ENCODE data around the gene TTLL8.

The TTLL8 gene

DNA sequence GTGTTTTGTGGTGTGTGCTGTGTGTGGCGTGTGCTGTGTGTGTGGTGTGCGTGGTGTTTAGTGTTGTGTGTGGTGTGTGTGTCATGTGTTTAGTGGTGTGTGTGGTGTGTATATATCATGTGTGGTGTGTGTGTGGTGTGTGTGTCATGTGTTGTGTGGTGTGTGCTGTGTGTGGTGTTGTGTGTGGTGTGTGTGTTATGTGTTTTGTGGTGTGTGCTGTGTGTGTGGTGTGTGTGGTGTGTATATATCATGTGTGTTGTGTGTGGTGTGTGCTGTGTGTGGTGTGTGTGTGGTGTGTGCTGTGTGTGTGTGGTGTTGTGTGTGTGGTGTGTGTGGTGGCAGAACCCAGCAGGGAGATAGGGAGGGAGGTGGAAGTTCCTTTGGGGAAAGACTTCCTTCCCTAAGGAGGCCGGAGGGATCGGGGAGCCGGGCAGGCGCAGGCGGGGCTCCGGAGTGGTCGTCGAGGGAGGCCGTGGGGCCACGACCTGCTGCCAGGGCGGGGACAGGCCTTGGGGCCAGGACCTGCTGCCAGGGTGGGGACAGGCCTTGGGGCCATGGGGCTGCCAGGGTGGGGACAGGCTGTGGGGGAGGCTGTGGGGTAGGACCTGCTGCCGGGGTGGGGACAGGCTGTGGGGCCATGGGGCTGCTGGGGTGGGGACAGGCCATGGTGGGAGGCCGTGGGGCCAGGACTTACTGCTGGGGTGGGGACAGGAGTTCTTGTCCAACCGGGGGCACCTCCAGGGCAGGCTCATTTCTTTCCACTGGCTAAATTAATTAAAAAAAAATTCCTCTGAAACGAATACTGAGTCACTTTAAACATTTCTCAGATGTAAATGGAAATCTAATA lies 82.3 kb downstream of the TTLL8 start:
- 58 to 72% methylated on average over 4 to 12 of the region's 17 CpGs for WGBS, 2 experiments (ENCODE audit: insufficient coverage in 2 of 2)
- Histone ChIP-seq H3K4me3 (ENCODE audit: extremely low read depth, insufficient read depth, low read length, poor library complexity, severe bottlenecking) (no peak overlapping the region), H3K4me1 (ENCODE audit: control insufficient read depth, insufficient read depth, low read length, poor library complexity, severe bottlenecking) (no peaks in the 10 kb centered on the region), H3K9me3 (ENCODE audit: control insufficient read depth, low read length) (peaks cover 11% of the 10 kb centered on the region), H3K36me3 (ENCODE audit: control insufficient read depth, insufficient read depth, low read length) (no peaks in the 10 kb centered on the region), H3K27ac (ENCODE audit: low read depth, low read length, severe bottlenecking) (no peak overlapping the region)

DNA sequence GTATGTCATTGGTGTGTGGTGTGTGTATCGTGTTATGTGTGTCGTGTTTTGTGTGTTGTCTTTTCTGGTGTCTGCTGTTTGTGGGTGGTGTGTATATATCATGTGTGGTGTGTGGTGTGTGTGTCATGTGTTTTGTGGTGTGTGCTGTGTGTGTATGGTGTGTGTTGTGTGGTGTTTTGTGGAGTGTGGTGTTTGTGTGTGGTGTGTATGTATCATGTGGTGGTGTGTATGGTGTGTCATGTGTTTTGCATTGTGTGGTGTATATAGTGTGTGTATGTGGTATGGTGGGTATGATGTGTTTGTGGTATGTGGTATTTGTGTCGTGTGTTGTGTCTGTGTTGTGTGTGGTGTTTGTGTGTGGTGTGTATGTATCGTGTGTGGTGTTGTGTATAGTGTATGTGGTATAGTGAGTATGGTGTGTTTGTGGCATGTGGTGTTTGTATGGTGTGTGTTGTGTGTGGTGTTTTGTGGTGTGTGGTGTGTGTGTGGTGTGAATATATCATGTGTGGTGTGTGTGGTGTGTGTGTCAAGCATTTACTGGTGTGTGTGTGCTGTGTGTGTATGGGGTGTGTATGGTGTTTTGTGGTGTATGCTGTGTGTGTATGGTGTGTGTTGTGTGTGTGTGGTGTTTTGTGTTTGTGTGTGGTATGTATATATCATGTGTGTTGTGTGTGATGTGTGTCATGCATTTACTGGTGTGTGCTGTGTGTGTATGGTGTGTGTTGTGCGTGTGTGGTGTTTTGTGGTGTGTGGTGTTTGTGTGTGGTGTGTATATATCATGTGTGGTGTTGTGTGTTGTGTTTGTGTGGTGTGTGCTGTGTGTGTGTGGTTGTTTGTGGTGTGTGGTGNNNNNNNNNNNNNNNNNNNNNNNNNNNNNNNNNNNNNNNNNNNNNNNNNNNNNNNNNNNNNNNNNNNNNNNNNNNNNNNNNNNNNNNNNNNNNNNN lies 84.8 kb downstream of the TTLL8 start:
- Histone ChIP-seq H3K4me3 (ENCODE audit: extremely low read depth, insufficient read depth, low read length, poor library complexity, severe bottlenecking) (no peak overlapping the region), H3K36me3 (ENCODE audit: control insufficient read depth, insufficient read depth, low read length) (no peaks in the 10 kb centered on the region), H3K27ac (ENCODE audit: low read depth, low read length, severe bottlenecking) (no peak overlapping the region), H3K9me3 (ENCODE audit: control insufficient read depth, low read length) (no peaks in the 10 kb centered on the region), H3K4me1 (ENCODE audit: control insufficient read depth, insufficient read depth, low read length, poor library complexity, severe bottlenecking) (peaks cover 5% of the 10 kb centered on the region)
- 82 to 88% methylated on average over 5 of the region's 5 CpGs for WGBS, 2 experiments (ENCODE audit: insufficient coverage in 2 of 2)

DNA sequence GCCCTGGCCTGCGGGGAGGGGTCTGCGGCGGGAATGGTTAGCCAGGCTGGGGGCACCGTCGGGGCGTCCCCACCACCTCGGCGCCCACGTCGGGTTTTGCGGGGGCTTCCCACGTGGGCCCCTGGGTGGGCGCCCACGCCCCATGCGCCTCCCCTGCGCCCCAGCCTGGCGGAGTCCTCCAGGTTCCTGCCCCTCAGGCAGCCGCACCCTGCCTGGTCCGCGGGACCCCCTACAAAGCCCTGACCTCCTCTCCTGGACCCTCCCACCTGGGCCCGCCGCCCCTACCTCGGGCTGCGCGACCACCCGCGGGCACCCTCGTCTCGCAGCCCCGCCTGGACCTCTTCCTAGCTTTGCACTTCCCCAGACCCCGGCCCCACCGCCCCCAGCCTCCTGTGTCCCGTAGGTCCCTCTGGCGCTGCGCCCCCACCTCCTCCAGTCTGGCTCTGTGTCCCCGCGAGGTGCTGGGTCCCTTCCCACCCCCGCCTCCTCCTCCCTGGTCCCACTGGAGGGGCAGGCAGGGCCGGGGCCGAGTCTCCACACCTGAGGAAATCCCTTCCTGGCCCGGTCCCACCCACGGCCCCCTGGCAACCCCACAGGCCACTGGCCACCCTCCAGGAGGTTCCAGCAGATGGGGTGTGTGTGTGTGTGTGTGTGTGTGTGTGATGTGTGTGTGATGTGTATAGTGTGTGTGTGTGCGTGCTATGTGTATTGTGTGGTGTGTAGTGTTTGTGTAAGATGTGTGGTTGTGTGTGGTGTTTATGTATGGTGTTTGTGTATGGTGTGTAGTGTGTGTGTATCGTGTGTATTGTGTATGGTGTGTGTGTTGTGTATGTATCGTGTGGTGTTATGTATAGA lies 85.7 kb downstream of the TTLL8 start:
- Histone ChIP-seq H3K9me3 (ENCODE audit: control insufficient read depth, low read length) (no peaks in the 10 kb centered on the region), H3K27ac (ENCODE audit: low read depth, low read length, severe bottlenecking) (no peak overlapping the region), H3K36me3 (ENCODE audit: control insufficient read depth, insufficient read depth, low read length) (no peaks in the 10 kb centered on the region), H3K4me3 (ENCODE audit: extremely low read depth, insufficient read depth, low read length, poor library complexity, severe bottlenecking) (no peak overlapping the region), H3K4me1 (ENCODE audit: control insufficient read depth, insufficient read depth, low read length, poor library complexity, severe bottlenecking) (peaks cover 9% of the 10 kb centered on the region)
- 59 to 63% methylated on average over 16 to 38 of the region's 45 CpGs for WGBS, 2 experiments (ENCODE audit: insufficient coverage in 2 of 2)

DNA sequence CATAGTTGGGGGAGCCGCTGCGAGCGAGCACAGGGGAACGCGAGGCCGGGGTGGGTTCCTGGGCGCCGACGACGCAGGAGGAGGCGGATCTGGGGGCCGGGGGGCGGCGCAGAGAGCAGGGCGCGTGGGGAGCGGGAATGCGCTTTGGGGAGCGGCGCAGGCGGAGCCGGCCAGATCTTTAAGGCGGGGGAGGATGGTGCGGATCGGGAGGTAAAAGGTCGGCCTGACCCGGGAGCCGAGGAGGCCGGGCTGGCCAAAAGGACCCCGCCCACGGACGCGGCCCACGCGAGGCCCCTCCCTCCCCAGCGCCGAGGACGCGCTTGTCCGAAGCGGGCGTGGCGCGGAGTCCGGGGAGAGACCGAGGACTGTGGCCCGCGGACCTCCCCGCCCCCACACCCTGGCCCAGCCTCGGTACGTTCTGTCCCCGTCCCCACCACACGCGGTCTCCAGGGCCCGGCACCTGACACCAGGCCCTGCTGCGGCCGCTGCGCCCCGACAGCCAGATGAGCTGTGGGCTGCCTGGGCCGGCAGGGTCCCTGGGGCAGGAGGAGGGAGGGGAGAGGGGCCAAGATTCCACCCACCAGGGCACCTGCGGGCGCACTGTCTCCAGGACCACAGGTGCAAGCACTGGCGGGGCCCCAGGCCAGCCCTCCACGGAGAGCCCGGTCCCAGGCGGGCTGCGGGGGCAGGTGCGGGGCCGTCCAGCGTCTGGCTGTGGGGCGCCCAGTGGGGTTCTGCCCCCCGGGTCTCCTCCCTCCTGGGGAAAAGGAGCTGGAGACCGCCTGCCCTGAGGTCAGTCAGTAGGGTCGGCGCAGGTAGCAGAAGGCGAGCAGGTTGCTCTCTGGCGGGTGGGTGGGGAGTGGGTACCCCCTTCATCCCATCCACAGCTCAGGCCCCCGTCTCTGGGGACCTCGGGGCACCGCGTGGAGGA lies 86.6 kb downstream of the TTLL8 start:
- Histone ChIP-seq H3K4me3 (ENCODE audit: extremely low read depth, insufficient read depth, low read length, poor library complexity, severe bottlenecking) (peak overlapping the region; percentile 42), H3K36me3 (ENCODE audit: control insufficient read depth, insufficient read depth, low read length) (no peaks in the 10 kb centered on the region), H3K4me1 (ENCODE audit: control insufficient read depth, insufficient read depth, low read length, poor library complexity, severe bottlenecking) (peaks cover 11% of the 10 kb centered on the region), H3K27ac (ENCODE audit: low read depth, low read length, severe bottlenecking) (no peak overlapping the region), H3K9me3 (ENCODE audit: control insufficient read depth, low read length) (no peaks in the 10 kb centered on the region)
- WGBS, 2 experiments (ENCODE audit: insufficient coverage in 2 of 2), result 10% methylated on average over 45 to 68 of the region's 81 CpGs

DNA sequence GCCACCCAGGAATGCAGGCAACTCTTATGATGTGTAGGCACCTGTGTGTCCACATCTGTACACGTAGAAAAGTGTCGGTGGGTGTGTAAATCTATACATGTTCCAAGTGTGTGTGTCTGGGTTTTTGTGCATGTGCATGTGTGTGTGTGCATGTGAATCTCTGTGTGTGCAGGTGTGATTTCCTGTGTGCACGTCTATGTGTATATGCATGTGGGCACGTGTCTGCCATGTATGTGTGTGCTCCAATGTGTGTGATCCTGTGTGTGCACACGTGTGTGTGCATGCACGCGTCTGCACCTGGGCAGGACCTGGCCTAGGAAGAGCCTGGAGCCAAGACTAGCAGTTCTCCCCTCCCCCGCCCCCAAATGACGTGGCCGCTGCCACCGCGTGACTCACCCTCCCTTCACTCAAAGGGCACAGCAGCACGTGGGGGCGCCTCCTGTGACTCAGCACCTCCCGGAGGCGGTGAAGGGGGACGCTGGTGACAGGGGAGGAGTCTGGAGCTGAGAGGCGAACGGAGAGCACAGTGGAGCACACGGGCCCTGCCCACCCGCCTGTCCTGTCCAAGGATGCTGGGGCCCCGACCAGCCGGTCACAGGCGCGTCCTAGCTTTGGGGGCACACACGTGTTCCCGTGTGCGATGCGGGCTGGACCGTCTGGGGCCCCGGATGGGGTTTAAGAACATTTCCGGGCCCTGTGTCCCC lies 87.4 kb downstream of the TTLL8 start:
- Histone ChIP-seq H3K4me1 (ENCODE audit: control insufficient read depth, insufficient read depth, low read length, poor library complexity, severe bottlenecking) (peaks cover 11% of the 10 kb centered on the region), H3K27ac (ENCODE audit: low read depth, low read length, severe bottlenecking) (peak overlapping the region; percentile 1), H3K4me3 (ENCODE audit: extremely low read depth, insufficient read depth, low read length, poor library complexity, severe bottlenecking) (peak overlapping the region; percentile 42), H3K36me3 (ENCODE audit: control insufficient read depth, insufficient read depth, low read length) (no peaks in the 10 kb centered on the region), H3K9me3 (ENCODE audit: control insufficient read depth, low read length) (no peaks in the 10 kb centered on the region)
- WGBS, 2 experiments (ENCODE audit: insufficient coverage in 2 of 2), result 19% methylated on average over 25 to 26 of the region's 32 CpGs

DNA sequence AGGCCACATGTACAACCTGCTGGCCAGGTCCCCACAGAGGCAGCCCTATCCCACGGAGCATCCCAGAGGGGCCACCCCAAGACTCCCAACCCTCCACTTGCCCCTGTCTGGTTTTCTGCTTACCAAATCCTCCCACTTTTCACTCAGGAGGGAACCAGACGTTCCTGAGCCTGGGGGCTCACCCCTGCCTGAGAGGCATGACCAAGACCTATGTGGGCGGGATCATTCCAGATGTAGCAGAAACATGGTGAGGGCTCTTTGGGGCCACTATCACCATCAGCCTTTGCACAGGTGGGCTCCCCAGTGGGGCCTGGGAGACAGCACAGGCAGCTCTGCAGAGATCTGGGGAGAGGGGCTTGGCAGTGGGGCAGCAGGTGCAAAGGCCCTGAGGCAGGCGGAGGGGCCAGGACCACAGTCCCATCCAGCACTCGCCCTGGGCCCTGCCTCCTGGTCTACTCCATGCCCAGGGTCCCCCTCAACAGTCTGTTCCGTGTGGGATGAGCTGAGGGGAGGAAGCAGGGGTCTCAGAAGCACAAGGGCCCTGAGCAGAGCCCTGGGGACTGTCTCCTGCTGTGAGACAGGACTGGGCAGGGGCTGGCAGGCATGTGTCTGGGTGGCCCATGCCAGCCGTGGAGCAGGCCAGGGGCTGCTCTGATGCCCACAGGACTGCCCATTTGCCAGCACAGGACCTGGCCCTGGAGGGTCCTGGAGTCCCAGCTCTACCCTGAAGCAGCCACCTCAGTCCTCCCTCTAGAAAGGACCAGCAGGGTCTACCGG lies 88.2 kb downstream of the TTLL8 start:
- Histone ChIP-seq H3K9me3 (ENCODE audit: control insufficient read depth, low read length) (no peaks in the 10 kb centered on the region), H3K4me3 (ENCODE audit: extremely low read depth, insufficient read depth, low read length, poor library complexity, severe bottlenecking) (no peak overlapping the region), H3K4me1 (ENCODE audit: control insufficient read depth, insufficient read depth, low read length, poor library complexity, severe bottlenecking) (peaks cover 11% of the 10 kb centered on the region), H3K36me3 (ENCODE audit: control insufficient read depth, insufficient read depth, low read length) (peaks cover 4% of the 10 kb centered on the region), H3K27ac (ENCODE audit: low read depth, low read length, severe bottlenecking) (peak overlapping the region; percentile 1)
- 49 to 79% methylated on average over 4 to 7 of the region's 8 CpGs for WGBS, 2 experiments (ENCODE audit: insufficient coverage in 2 of 2)

DNA sequence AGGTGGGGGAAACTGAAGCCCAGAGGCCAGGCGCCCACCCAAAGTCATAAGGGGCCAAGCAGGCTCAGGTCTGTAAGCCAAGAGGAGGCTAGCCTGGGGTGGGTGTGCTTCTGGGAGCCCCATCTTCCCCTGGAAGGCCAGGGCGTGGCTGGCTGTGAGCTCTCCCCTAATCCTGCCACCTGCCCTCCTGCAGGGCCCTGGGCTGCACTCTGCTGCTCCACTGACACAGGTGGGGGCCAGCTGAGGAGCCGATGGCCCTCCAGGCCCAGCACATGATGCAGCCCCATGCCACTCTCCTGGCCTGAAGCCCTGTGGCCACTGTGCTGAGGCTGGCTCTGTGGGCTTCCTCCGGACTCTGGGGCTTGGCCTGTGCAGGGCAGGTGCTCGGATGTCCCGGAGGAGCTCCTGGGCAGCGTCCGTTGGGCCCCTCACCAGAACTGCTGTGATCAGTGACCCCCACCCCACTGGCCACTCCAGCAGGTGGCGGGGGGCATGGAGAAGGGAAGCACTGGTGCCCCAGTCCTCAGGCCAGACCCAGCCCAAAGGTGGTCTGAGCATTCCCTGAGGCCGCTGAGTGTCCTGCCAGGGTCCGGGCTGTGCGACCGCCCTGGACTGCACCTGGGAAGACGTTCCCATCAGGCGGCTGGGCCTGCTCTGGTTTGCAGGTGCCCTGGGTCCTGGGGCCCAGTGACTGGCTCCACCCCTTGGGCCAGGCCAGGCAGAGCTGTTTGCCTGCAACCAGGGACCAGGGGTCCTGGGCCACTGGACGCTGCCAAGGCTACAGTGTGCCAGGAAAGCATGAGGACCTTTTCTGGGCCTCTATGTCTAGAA lies 89.1 kb downstream of the TTLL8 start:
- Histone ChIP-seq H3K27ac (ENCODE audit: low read depth, low read length, severe bottlenecking) (no peak overlapping the region), H3K4me3 (ENCODE audit: extremely low read depth, insufficient read depth, low read length, poor library complexity, severe bottlenecking) (no peak overlapping the region), H3K36me3 (ENCODE audit: control insufficient read depth, insufficient read depth, low read length) (peaks cover 12% of the 10 kb centered on the region), H3K9me3 (ENCODE audit: control insufficient read depth, low read length) (no peaks in the 10 kb centered on the region), H3K4me1 (ENCODE audit: control insufficient read depth, insufficient read depth, low read length, poor library complexity, severe bottlenecking) (peaks cover 11% of the 10 kb centered on the region)
- WGBS, 2 experiments (ENCODE audit: insufficient coverage in 2 of 2), result 94% methylated on average over 12 to 16 of the region's 16 CpGs

Measured in mesodermal cell (in vitro differentiated cells).